ENCODE data around the gene SAG.

DNA sequence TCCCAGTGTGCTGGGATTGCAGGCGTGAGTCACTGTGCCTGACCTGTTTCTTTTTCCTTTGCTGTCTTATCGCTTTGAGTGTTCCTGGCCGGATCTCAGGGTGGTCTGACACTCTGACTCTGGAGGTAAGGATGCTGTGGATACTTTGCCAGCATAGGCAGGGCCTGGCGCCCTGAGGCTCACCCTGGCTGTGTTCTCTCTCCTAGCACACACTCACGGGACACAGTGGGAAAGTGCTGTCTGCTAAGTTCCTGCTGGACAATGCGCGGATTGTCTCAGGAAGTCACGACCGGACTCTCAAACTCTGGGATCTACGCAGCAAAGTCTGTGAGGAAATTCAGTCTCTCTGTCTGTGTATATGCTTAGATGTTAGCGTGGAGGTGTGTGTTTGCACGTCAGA is 18.0 kb upstream of the SAG start:
- no peak for TF ChIP-seq POLR2AphosphoS5 (IDR thresholded peaks at IDR 0.05)
- TF ChIP-seq, protein P1, sequence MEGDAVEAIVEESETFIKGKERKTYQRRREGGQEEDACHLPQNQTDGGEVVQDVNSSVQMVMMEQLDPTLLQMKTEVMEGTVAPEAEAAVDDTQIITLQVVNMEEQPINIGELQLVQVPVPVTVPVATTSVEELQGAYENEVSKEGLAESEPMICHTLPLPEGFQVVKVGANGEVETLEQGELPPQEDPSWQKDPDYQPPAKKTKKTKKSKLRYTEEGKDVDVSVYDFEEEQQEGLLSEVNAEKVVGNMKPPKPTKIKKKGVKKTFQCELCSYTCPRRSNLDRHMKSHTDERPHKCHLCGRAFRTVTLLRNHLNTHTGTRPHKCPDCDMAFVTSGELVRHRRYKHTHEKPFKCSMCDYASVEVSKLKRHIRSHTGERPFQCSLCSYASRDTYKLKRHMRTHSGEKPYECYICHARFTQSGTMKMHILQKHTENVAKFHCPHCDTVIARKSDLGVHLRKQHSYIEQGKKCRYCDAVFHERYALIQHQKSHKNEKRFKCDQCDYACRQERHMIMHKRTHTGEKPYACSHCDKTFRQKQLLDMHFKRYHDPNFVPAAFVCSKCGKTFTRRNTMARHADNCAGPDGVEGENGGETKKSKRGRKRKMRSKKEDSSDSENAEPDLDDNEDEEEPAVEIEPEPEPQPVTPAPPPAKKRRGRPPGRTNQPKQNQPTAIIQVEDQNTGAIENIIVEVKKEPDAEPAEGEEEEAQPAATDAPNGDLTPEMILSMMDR (IDR thresholded peaks at IDR 0.05), result no peak

All from breast epithelium (tissue), 3 donors.